IMR-90 (cell line): Measurements from ENCODE around the gene SVOPL.
"Not testable (repeated sequence)": the region's sequence is repeated elsewhere in the genome, so short reads cannot be mapped to it uniquely, and the experiment has no call there.

Experiments used
- CTCF ChIP-seq: conservative IDR thresholded peaks from 2 replicates; pipeline ENCODE4 v1.5.1; 2012; ENCODE audit warnings: mild to moderate bottlenecking, low read depth, low read length, improper control_type of control experiment
- ELK1 ChIP-seq: fragments of 150-350 bp; IDR thresholded peaks from 2 replicates; pipeline ENCODE4 v1.6.1; 2016; ENCODE audit warnings: low read depth, mild to moderate bottlenecking, low read length, moderate library complexity, borderline replicate concordance
- MAFK ChIP-seq: IDR thresholded peaks from 2 replicates; pipeline ENCODE4 v1.6.1; 2012; ENCODE audit warnings: low read depth, low read length, improper control_type of control experiment
- MAZ ChIP-seq: IDR thresholded peaks from 2 replicates; pipeline ENCODE4 v1.6.1; 2012; ENCODE audit warnings: low read depth, mild to moderate bottlenecking, low read length, improper control_type of control experiment, moderate library complexity, borderline replicate concordance
- MXI1 ChIP-seq: IDR thresholded peaks from 2 replicates; pipeline ENCODE4 v1.6.1; 2012; ENCODE audit warnings: low read depth, mild to moderate bottlenecking, low read length, moderate library complexity, borderline replicate concordance
- NFE2L2 ChIP-seq: fragments of 150-350 bp; IDR thresholded peaks from 2 replicates; pipeline ENCODE4 v1.6.1; 2016; ENCODE audit warnings: low read depth, mild to moderate bottlenecking, low read length
- POLR2A ChIP-seq: IDR thresholded peaks from 2 replicates; pipeline ENCODE4 v1.6.1; 2012; ENCODE audit warnings: mild to moderate bottlenecking, low read depth, low read length
- RAD21 ChIP-seq: IDR thresholded peaks from 2 replicates; pipeline ENCODE4 v1.6.1; 2012; ENCODE audit warnings: low read length, improper control_type of control experiment
- RCOR1 ChIP-seq: IDR thresholded peaks from 2 replicates; pipeline ENCODE4 v1.6.1; 2012; ENCODE audit warnings: mild to moderate bottlenecking, low read length, improper control_type of control experiment; ENCODE audit not compliant: insufficient replicate concordance
- SMC3 ChIP-seq: fragments of 150-350 bp; IDR thresholded peaks from 2 replicates; pipeline ENCODE4 v1.6.1; 2016; ENCODE audit warnings: low read depth, mild to moderate bottlenecking, antibody characterized with exemption, low read length, moderate library complexity
- USF2 ChIP-seq: fragments of 150-350 bp; IDR thresholded peaks from 2 replicates; pipeline ENCODE4 v1.6.1; 2017; ENCODE audit warnings: mild to moderate bottlenecking, antibody characterized with exemption, low read length, low read depth

GRCh38 chr7:138695776-138696175, 5.4 kb downstream of the SVOPL start:
- not testable (repeated sequence) for TF ChIP-seq MXI1, CTCF, RAD21, NFE2L2, POLR2A, SMC3, RCOR1, MAZ, MAFK, USF2, ELK1
